Astrocyte (in vitro differentiated cells and primary cell): ENCODE measurements around the gene FAHD2A.

ENCODE experiments used
- EZH2 ChIP-seq: IDR thresholded peaks from 2 replicates; pipeline ENCODE4 v1.6.1; 2012; ENCODE audit warnings: mild to moderate bottlenecking, low read length, inconsistent platforms; ENCODE audit not compliant: insufficient read depth
- TF ChIP-seq, protein P1 (sequence below): IDR thresholded peaks from 2 replicates; pipeline ENCODE4 v1.5.1; 2011; ENCODE audit warnings: low read depth, mild to moderate bottlenecking, inconsistent platforms, low read length, moderate library complexity; ENCODE audit not compliant: insufficient read depth

DNA sequence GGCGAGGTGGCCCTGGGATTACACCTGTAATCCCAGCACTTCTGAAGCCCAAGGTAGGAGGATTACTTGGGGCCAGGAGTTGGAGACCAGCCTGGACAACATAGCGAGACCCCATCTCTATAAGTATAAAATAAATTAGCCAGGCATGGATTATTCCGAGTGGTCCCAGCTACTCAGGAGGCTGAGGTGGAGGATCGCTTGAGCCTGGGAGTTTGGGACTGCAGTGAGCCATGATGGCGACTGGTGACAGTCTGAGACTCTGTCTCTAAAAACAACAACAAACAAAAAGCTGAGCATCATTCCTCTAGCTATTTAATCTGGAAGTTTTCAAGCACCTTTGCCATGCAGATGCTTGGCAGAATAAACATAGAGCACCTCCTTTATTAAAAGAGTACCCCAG, 21.8 kb upstream of the FAHD2A start:
- TF ChIP-seq, protein P1, sequence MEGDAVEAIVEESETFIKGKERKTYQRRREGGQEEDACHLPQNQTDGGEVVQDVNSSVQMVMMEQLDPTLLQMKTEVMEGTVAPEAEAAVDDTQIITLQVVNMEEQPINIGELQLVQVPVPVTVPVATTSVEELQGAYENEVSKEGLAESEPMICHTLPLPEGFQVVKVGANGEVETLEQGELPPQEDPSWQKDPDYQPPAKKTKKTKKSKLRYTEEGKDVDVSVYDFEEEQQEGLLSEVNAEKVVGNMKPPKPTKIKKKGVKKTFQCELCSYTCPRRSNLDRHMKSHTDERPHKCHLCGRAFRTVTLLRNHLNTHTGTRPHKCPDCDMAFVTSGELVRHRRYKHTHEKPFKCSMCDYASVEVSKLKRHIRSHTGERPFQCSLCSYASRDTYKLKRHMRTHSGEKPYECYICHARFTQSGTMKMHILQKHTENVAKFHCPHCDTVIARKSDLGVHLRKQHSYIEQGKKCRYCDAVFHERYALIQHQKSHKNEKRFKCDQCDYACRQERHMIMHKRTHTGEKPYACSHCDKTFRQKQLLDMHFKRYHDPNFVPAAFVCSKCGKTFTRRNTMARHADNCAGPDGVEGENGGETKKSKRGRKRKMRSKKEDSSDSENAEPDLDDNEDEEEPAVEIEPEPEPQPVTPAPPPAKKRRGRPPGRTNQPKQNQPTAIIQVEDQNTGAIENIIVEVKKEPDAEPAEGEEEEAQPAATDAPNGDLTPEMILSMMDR = no peak
- TF ChIP-seq EZH2 = no peak
